ENCODE data around the gene ZNF700.

ZNF700 gene

GRCh38 chr19:11970174-11970573 is 45.3 kb downstream of the ZNF700 start:
- TF ChIP-seq CTCF (IDR thresholded peaks at IDR 0.05): no peak
- Histone ChIP-seq H3K4me3 (no peak overlapping the region), H3K27ac (no peak overlapping the region)
- no peak for DNase-seq (ENCODE audit: low spot score)

GRCh38 chr19:11971041-11971440 is 46.1 kb downstream of the ZNF700 start:
- DNase-seq (ENCODE audit: low spot score): no peak
- no peak overlapping the region for H3K27ac ChIP-seq
- no peak for TF ChIP-seq CTCF (IDR thresholded peaks at IDR 0.05)
- H3K4me3 ChIP-seq: no peak overlapping the region

GRCh38 chr19:11973019-11973810 is 48.3 kb downstream of the ZNF700 start:
- DNase-seq (ENCODE audit: low spot score): no peak
- Histone ChIP-seq H3K27ac (no peak overlapping the region), H3K4me3 (no peak overlapping the region)
- no peak for TF ChIP-seq CTCF (IDR thresholded peaks at IDR 0.05)

- no peak overlapping the region for H3K4me3 ChIP-seq
- no peak for TF ChIP-seq CTCF (IDR thresholded peaks at IDR 0.05)
- no peak for DNase-seq (ENCODE audit: low spot score)
- H3K27ac ChIP-seq: no peak overlapping the region
Observed at GRCh38 chr19:11978492-11979100, 53.7 kb downstream of the ZNF700 start.

GRCh38 chr19:11979527-11979926 is 54.6 kb downstream of the ZNF700 start:
- Histone ChIP-seq H3K4me3 (no peak overlapping the region), H3K27ac (no peak overlapping the region)
- TF ChIP-seq CTCF (IDR thresholded peaks at IDR 0.05): no peak
- DNase-seq (ENCODE audit: low spot score): no peak

- Histone ChIP-seq H3K4me3 (no peak overlapping the region), H3K27ac (no peak overlapping the region)
- TF ChIP-seq CTCF (IDR thresholded peaks at IDR 0.05): no peak
- no peak for DNase-seq (ENCODE audit: low spot score)
Observed at GRCh38 chr19:11982526-11982925, 57.6 kb downstream of the ZNF700 start.

GRCh38 chr19:11984986-11985385 is 60.1 kb downstream of the ZNF700 start:
- H3K27ac ChIP-seq: no peak overlapping the region
- DNase-seq (ENCODE audit: low spot score): no peak
- TF ChIP-seq CTCF (IDR thresholded peaks at IDR 0.05): no peak
- H3K4me3 ChIP-seq: no peak overlapping the region
